Colon (tissue), 2 donors: Measurements from ENCODE around the gene THTPA.

Source experiments
- FAIRE-seq: peaks from 2 replicates; lab custom pipeline; 2012; peaks lifted over from hg19 to GRCh38; lab: Jason Lieb, UNC
- donor health status: control.
- donor health status: control.

THTPA gene, protein sequence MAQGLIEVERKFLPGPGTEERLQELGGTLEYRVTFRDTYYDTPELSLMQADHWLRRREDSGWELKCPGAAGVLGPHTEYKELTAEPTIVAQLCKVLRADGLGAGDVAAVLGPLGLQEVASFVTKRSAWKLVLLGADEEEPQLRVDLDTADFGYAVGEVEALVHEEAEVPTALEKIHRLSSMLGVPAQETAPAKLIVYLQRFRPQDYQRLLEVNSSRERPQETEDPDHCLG

DNA sequence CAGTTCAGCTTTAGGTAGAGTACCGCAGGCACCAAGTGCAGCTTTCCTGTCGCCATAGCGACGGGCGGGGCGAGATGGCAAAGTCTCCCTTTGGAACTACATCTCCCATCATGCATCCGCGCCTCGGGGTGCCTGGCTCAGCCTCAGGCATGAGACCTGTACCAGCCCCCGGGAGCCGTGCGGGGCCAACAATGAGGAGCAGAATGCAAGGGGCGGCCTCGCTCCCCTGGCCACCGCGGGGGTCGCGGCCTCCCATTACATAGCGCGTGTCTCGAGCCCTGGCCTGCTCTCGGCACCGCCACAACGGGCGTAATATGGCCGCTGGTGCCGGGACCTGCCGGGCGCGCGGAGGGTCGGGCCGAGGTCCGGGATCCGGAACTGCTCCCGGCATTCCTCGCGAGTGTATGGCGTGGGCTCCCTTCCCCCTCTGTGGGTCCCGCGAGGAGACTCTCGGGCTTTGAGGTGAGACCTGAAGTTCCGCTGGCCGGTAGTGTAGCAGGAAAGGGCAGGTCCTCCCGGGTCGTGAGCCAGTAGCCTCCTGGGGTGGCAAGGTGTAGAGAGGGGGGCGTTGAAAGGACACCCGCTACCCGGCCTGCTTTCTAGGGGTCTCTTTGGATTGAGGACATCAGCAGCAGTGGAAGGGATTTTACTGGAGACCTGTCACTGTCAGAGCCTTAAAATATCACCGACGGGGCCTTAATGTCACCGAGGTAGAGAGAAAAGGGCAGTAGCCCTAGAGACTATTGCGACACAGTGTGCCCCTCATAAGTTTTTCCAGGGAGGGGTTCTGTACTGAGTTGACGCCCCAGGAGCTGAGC is at the start of gene THTPA:
Gene THTPA, plus strand, starts transcription at position 390 of the 818 bp plus-strand sequence. CDS start 487 bp downstream, outside the sequence.
- FAIRE-seq = no peak

DNA sequence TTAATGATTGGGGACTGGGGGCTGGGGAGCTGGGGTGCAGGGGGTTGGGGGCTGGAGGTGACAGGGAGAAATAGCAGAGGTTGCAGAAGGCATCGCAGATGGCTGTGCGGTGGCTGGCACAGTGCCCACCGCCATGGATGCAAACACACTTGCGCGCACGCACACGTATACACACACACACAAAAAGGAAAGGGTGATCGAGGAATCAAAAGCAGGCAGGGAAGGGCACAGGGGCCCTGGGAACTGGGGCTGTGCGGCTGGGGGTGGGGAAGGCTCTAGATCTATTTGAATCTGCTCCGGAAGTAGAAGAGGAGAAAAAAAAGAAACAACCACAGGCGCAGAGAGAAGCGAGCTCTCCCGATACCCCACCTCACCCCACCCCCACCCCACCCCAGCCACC is 43.9 kb upstream of the THTPA start:
- FAIRE-seq = no peak

DNA sequence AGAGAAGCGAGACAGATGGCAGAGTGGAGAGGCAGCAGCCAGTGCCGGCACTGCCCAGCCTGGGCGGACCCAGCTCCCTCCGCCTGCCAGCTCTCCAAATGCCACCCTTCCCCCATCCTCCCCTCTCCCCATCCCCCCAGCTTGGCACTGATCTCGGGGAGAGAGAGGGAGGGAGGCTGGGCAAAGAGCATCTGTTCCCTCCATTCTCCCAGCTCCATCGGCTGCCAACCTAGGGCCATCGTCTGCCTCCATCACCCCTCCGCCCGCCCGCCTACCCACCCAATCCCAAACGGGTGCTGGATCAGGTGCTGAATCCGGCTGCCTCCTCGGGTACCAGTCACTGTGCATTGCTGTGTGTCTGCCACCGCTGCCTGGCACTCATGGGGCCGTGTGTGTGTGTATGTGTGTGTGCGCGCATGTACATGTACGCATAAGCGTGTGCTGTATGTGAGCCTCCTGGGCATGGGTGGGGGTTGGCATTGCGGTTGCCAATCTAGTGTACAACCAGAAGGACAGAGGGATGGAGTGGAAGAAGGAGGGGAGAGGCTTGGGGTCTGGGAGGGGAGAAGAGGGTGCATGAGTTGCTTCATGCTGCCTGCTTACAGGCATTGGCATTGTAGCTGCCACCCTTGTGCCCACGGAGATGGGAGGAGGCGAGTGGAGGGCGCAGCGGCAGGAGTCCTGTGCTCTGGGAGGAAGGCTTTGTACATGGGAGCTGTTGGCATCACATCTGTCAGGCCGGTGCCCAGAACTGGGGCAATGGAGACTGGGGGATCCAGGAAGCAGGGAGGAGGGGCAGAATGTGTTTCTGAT is 42.9 kb upstream of the THTPA start:
- no peak for FAIRE-seq

DNA sequence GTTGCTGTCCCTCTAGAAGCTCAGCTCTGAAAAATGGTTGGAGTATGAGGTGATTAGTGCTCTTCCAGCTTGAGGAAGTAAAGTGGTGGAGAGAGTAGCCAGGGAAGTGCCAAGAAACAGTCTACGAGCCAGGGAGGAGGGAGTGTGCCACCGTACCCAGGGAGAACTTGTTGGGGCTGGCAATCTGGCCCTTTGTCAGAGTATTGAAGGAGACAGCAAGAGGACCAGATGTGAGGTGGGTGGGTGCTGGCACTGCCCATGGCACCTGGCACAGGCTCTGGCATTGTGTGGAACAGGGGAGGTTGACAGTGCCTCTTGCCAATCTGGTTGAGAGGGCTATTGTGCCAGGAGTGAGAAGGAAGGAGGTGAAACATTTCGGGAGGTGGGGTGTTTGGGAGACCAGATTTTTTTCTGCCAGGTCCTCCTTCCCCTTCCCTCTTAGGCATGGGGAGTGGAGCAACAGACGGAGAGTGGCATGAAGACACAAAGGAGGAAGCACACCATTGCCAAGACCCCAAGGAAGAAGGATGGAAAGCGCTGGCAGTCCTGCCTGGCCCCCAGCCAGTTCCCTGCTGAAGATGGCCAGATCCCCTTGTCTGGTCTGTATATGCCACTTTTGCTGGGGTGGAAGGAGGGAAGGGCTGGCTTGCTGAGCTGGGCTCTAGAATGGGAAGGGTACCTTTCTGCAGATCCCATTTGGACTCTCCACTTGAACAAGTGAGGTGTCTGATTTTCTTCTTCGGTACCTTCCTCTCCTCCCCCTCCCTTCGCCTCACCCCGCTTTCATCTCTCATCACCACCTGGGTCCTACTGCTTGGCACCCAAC is 42.0 kb upstream of the THTPA start:
- FAIRE-seq = no peak

DNA sequence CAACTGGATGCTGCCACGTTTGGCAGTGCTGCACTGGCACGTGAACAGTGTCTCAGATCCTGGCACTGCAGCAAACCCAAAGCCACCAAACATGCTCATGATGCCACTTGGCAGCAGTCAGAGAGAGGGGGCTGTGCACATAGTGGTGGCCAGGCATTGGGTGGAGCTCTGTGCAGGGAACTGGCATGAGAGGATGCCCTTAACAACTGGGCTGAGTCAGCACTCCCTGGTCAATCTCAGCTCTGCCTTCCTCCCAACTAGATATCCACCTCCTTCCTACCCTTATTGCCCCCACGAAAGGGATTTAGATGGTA is 41.5 kb upstream of the THTPA start:
- no peak for FAIRE-seq

DNA sequence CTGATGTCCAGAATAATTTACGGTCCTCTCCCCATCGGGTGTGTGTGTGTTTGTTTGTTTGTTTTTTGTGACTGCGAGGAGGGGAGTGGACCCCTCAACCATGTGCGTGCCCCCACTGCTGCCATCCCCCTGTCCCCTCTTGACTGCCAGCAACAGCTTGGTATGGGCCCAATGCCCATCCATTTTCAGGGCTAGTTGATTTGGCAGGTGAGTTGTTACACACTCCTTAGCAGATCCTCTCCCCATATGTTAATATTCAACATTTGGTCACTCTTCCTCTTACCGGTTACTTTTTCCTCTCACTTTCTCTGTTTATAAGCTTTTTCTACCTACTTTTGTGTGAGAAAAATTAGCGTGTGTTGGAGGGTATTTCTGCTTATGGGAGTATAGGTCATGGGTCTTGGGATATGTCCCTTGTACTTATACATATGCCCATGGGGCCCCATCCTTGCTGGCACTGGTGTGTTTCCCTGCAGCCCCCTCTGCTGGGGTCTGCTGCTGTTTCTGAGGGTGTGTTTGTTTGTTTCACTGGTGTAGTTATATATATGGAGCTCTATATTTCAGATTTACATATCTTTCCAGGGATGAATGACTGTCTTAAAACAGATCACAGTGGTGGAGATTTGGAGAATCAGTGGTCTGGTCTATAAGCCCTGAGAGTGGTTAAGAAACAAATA is 38.3 kb upstream of the THTPA start:
- FAIRE-seq = no peak

DNA sequence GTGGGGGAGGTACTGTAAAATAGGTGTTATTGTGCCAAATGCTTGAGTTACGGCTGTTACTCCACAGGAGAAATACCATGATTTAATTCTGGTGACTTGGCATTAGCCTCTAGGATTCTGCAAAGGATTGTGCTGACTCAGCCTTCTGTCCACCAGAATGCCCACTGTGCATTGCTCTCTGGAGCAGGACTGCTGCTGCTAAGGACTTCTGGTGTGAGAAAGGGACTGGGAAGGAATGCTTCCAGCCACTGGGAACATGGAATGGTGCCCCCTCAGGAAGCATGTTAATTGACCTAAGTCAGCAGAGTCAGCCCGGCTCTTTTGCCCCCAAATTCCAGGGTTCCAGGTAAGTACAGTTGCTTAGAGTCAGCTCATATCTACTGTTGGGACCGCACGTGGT is 37.4 kb upstream of the THTPA start:
- FAIRE-seq = no peak

DNA sequence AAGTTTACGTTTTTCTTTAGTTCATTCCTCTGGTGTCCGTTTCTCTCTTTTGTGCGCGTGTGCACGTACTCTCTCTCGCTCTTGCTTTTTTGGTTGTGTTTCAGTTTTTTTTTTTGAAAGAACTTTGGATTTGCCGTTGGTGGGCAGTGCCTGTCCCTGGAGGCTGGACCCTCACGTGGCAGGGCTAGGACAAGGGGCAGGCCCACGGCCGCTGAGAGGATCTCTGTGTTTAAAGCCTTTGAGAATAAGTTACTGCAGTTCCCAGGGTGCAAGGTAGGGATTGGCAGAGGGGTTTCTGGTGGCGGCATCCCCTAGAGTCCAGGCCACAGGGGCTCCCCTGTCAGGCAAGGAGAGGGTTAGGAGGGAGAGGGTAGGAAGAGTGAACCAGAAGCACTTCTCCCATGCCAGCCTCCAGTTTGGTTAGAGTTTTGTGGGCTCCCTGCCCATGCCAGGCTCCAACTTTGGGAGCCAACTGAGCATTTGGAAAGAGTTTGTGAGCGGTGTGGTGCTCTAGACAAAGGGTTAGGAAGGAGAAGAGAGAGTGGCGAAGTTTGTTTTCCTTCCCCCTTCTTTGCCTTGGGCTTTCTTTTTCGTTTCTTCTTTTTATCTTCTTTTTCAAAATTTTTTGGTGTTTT is 35.1 kb upstream of the THTPA start:
- no peak for FAIRE-seq

DNA sequence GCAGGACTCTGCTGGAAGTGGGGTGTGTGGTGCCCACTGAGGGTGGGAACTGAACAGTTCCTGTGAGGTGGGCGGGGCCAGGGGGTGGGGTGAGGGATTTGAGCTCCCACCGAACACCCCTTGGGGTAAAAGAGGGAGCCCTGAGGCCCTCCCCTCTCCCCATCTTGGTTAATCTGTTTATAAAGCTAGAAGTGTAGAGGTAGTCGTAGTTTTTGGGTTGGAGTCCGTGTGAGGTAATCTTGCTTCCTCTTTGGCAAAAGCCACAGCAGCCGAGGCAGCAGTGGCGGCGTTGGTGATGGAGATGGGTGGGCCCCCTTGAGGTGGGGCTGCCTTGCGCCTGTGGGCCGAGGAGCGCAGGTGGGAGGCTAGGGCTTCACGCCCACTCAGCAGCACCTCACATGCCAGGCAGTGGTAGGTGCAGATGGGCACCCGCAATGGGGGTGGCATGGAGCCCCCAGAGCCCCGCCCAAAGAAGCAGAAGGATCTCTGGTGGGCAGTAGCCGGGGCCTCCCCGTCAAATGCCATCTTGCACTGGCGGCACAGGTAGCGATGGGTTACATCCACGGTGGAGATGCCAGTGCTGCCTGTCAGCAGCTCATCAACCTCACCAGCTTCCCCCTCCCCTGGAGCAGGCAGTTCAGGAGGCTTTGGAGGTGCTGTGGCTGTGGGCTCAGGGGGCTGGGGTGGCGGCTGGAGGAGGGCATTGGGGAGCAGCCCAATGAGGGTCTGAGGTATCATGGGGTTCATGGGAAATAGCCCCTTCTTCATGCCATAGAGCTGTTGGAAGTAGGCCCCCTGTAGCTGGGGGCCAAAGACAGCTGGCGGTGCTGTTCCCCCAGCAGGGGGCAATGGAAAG is 34.1 kb upstream of the THTPA start:
- no peak for FAIRE-seq

DNA sequence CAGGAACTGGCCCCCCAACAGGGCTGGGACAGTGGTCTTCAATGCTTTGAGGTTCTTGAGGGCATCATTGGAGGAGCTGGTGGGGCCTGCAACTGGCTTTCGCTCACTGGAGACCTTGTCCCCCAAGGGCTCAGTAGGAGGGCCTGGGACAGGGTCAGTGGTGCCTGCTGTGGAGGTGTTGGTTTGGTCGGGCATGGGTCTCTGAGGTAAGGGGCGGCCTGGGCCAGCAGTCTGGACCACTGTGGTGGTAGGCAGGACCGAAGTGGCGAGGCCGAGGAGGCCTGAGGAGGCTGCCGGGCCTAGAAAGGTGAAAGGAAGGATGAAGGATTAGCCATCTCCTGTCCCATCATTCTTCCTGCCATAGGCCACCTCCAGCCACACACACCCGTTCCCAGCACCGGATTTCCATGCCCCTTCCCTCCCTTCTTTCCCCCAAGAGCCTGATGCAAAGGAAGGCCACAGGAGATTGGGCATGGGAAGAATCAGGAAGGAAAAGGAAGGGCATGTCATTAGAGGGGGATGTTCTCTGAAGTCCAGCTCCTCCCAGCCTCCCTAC is 33.4 kb upstream of the THTPA start:
- no peak for FAIRE-seq

DNA sequence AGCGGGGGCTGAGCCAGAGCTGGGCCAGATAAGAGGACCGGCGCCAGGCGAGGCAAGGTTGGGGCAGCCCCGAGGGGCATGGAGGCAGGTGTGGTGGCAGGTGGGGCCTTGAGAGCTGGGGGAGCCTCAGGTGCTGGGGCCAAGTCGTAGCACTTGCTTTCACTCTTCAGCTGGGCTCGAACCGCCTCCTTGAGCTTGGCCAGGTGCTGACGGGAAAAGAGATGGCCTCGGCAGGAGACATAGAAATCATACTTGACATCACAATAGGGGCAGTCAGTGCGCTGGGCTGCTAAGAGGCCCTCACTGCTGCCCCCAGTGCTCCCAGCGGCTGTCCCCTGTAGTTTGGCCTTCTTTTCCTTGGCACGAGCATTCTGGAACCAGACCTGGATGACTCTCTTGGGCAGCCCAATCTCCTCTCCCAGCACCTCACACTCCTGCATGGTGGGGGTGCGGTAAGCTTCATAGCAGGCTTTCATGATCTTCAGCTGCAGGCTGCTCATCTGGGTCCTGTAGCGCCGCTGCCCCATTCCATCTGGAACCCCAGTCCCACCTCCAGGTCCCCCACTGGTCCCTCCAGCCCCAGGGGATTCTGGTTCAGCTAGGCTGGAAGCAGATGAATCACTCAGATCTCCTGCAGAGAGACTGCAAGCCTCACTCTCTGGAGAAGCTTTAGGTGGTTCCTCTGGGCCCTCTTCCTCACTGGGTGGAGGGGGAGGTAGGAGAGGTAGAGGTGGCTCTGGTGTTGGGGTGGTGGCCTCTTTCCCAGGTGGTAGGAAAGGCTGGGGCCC is 32.6 kb upstream of the THTPA start:
- no peak for FAIRE-seq

DNA sequence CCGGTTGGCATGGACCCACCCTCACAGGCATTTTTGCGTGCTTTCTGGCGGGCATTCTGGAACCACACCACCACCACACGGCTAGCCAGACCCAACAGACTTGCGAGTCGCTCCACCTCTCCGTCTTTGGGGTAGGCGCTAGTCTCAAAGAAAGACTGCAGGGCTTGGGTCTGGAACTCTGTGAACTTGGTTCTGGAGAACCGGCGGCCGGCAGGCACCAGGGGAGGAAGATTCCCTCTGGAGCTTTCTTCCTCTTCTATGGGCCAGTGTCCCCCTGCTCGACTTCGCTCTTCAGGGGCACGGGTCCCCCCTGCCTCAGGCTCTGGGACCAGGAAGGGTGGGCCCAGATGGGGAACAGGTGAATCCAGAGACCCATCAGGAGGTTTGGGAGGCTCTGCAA is 31.1 kb upstream of the THTPA start:
- FAIRE-seq = no peak

DNA sequence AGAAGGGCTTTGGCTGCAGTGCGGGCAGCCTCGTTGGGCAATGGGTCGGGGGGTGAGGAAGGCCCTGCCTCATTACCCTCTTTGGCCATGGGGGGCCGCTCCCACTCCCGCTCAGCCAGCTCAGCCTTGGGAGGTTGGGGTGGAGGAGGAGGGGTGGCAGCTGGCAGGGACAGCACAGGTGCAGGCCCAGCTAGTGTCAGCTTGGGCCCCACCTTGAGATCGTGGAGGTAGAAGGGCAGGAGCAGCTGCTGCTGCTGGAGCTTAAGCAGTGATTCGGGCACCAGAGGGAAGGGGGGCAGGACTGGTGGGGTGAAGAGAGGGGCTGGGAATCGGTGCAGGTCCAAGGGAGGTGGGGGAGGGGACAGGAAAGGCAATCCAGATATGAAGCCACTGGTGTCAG is 30.5 kb upstream of the THTPA start:
- FAIRE-seq = no peak

DNA sequence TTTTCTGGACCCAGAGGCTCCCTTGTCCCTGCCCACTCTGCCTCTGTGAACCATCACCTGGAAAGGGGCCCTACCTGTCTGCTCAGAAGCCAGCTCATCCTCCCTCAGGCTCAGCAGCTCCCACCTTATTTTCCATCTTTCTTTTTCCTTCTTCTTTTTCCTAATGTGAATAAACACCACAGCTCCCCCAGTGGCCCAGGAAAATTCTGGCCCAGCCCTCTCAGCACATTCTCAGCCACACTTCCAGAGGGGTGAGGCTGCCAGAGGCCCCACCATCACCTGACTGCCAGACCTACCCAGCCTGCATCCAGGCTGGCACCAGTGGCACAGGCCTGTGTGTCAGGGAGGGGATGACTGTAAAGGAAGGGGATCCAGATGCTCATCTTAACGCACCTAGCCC is 27.5 kb upstream of the THTPA start:
- no peak for FAIRE-seq

DNA sequence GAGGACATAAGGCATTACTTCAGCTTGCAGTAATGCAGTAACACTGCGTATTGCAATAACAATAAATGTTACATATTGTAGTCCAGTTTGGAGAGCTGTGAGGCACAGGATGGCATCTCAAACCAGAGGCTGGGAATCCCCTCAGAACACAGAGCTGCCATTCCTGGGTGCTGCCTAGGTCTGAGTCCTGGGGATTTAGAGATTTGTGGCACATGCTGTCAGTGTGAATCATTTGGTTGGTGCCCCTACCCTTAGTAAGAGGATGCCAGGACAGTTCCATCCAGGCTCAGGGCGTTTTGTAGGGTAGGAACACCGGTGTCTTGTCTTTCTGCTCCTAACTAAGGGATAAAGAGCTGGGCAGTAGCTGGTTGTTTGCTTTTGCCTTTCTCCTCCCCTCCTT is 27.1 kb upstream of the THTPA start:
- no peak for FAIRE-seq

DNA sequence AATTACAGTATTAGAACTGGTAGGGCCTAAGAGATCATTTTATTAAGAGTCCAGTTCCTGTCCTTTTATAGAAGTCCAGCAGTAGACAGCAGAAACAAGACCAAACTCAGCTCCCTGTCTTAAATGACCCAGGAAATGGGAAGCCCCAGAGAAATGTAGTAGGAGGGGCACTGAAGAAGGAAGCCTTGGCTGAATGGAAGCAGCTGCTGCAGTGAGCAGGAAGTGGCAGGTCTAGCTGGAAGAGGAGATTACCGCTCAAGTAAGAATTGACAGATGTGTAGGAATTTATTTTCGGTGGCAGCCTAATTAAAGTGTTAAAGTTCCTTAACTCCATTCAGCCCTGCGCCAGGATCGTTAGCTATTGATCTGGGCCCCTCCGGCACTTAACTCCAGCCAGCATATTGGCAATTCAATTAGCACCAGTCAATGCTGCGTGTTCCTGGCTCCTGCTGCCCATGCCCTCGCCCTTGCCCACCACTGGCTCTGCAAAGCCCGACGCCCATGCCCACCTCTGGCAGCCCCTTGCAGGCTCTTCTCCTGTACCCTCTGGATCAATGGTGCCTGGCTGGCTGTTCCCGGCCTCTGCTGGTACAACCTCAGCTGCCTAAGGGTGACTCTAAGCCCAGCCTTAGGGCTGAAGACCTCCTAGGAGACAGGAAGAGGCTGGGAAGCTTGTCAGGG is 25.6 kb upstream of the THTPA start:
- no peak for FAIRE-seq

DNA sequence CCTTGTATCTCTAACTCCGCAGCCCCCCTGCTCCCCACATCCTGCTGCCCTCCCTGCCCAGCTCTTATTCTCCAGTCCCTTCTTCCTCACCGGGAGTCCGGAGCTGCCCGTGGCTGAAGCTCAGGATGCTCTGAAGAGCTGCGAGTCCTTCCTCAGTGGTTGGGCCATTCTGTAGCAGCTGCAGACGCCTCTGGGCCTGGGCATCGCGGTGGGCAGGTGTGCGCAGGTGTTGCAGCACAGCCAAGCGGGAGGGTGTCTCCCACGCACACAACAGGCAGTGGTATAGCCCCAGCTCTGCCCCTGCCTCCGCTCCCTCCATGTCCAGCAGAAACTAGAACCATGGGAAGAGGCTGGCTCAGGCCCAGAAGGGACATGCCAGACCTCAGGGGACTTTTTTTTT is 24.7 kb upstream of the THTPA start:
- no peak for FAIRE-seq

DNA sequence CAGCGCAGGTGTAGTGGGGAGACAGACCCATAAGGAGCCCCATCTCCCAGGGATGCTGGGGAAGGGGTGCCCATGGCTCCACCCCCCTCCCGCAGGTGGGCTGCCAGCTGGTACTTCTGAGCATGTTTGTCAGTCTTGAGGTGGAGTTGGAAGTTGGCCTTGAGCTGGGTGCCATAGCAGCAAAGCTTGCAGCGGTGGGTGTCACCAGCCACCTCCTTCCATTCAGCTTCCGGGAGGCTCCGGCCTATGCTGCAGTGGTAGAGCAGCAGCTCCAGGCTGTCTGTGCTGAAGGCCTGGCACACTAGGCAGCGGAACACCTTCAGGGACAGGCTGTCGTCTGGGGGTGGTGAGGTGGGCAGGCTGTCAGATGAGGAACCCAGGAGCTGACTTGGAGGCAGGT is 23.4 kb upstream of the THTPA start:
- FAIRE-seq = no peak
